HepG2 (cell line): ENCODE data around the gene PSMD3. TPM values are rescaled to one million over a fixed set of nuclear protein-coding genes. Genes with fewer than 3 reads are reported as not detected.

Experiments used
- ELF3 ChIP-seq: IDR thresholded peaks from 2 replicates; pipeline ENCODE4 v1.6.1; 2016; ENCODE audit warnings: missing genetic modification reagents, missing compliant biosample characterization
- ERF ChIP-seq: IDR thresholded peaks from 2 replicates; pipeline ENCODE4 v1.6.1; 2018; ENCODE audit warnings: missing biosample characterization, missing genetic modification reagents
- GATA4 ChIP-seq: sonication (generic); IDR thresholded peaks from 2 replicates; pipeline ENCODE4 v1.6.1; 2016; ENCODE audit warnings: antibody characterized with exemption, low read depth, borderline replicate concordance
- HDAC2 ChIP-seq: sonication (generic); formaldehyde crosslinking; IDR thresholded peaks from 2 replicates; pipeline ENCODE4 v1.4.0; 2020; ENCODE audit warnings: missing genetic modification reagents
- KMT2A ChIP-seq: sonication (generic); formaldehyde crosslinking; IDR thresholded peaks from 2 replicates; pipeline ENCODE4 v1.4.0; 2020; ENCODE audit warnings: missing genetic modification reagents
- LBX2 ChIP-seq: sonication (generic); formaldehyde crosslinking; IDR thresholded peaks from 2 replicates; pipeline ENCODE4 v1.5.0; 2020; ENCODE audit warnings: missing genetic modification reagents, mild to moderate bottlenecking, borderline replicate concordance
- NBN ChIP-seq: fragments of 450-650 bp; conservative IDR thresholded peaks from 2 replicates; pipeline ENCODE4 v1.6.1; 2017
- NCOA1 ChIP-seq: sonication (generic); formaldehyde crosslinking; IDR thresholded peaks from 2 replicates; pipeline ENCODE4 v1.9.0; 2021; ENCODE audit warnings: missing genetic modification reagents
- NFKB2 ChIP-seq: sonication (generic); formaldehyde crosslinking; IDR thresholded peaks from 2 replicates; pipeline ENCODE4 v1.4.0; 2020; ENCODE audit warnings: missing genetic modification reagents, borderline replicate concordance
- PHF5A ChIP-seq: IDR thresholded peaks from one replicate; pipeline ENCODE4 v1.6.1; 2018; ENCODE audit warnings: low read depth, missing genetic modification reagents; ENCODE audit not compliant: unreplicated experiment
- ZBTB10 ChIP-seq: sonication (generic); formaldehyde crosslinking; IDR thresholded peaks from 2 replicates; pipeline ENCODE4 v1.4.0; 2020; ENCODE audit warnings: missing genetic modification reagents, borderline replicate concordance
- ZBTB37 ChIP-seq: sonication (generic); formaldehyde crosslinking; IDR thresholded peaks from 2 replicates; pipeline ENCODE4 v1.4.0; 2020; ENCODE audit warnings: mild to moderate bottlenecking, missing genetic modification reagents
- ZFY ChIP-seq: sonication (generic); formaldehyde crosslinking; IDR thresholded peaks from 2 replicates; pipeline ENCODE4 v1.4.0; 2020; ENCODE audit warnings: missing genetic modification reagents
- ZNF292 ChIP-seq: sonication (generic); formaldehyde crosslinking; IDR thresholded peaks from 2 replicates; pipeline ENCODE4 v1.8.1; 2022; ENCODE audit warnings: mild to moderate bottlenecking, low read depth, missing genetic modification reagents, borderline replicate concordance
- ZNF296 ChIP-seq: sonication (generic); formaldehyde crosslinking; conservative IDR thresholded peaks from 2 replicates; pipeline ENCODE4 v1.5.0; 2020; ENCODE audit warnings: mild to moderate bottlenecking, missing genetic modification reagents
- ZSCAN12 ChIP-seq: sonication (generic); formaldehyde crosslinking; IDR thresholded peaks from 2 replicates; pipeline ENCODE4 v1.9.0; 2021; ENCODE audit warnings: mild to moderate bottlenecking, missing genetic modification reagents
- polyA plus RNA-seq, 8 experiments: library from polyadenylated mRNA; depleted of rRNA in 3 of 8; stranded (reverse) in 7 of 8; unstranded in 1 of 8; fragments of >200 nt; fragmentation: Illumina TruSeq in 4 of 8; extraction: Trizol in 4 of 8; gene quantifications; 2 replicates each; pipeline versions ENCODE4 v1.2.1 to v1.2.3, GENCODE V29; 2011 to 2016; ENCODE audit warnings: low read depth in 4 of 8, missing spikeins in 1 of 8, mixed read lengths in 1 of 8; ENCODE audit not compliant: insufficient read depth in 1 of 8
- total RNA-seq, 5 experiments: library from RNA; depleted of rRNA; stranded (reverse); fragments of >200 nt; fragmentation: Illumina TruSeq; extraction: Trizol; gene quantifications; 2 replicates each; pipeline ENCODE4 v1.2.3, GENCODE V29; 2016; ENCODE audit warnings: low read depth in 1 of 5
- TF ChIP-seq, protein P1 (sequence below): fragments of 450-650 bp; IDR thresholded peaks from 2 replicates; pipeline ENCODE4 v1.6.1; 2017
- TF ChIP-seq, protein P2 (sequence below): sonication (generic); formaldehyde crosslinking; IDR thresholded peaks from 2 replicates; pipeline ENCODE4 v1.5.1; 2020; ENCODE audit warnings: missing genetic modification reagents, mild to moderate bottlenecking, borderline replicate concordance
- TF ChIP-seq, protein P3 (sequence below): sonication (generic); formaldehyde crosslinking; IDR thresholded peaks from 2 replicates; pipeline ENCODE4 v1.5.1; 2020; ENCODE audit warnings: missing genetic modification reagents, mild to moderate bottlenecking, borderline replicate concordance

PSMD3 gene
- total and polyA plus RNA-seq, 2 of the 13 experiments (the other 11 are each of a cell fraction or from before 2014, with no cell fraction given), result 97.4 to 146 TPM

GRCh38 chr17:39980351-39981206 lies at the start of gene PSMD3 (continued):
- TF ChIP-seq, protein P1, sequence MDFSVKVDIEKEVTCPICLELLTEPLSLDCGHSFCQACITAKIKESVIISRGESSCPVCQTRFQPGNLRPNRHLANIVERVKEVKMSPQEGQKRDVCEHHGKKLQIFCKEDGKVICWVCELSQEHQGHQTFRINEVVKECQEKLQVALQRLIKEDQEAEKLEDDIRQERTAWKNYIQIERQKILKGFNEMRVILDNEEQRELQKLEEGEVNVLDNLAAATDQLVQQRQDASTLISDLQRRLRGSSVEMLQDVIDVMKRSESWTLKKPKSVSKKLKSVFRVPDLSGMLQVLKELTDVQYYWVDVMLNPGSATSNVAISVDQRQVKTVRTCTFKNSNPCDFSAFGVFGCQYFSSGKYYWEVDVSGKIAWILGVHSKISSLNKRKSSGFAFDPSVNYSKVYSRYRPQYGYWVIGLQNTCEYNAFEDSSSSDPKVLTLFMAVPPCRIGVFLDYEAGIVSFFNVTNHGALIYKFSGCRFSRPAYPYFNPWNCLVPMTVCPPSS, result no peak
- TF ChIP-seq ZNF296 (CRISPR knock-in tag) (peak; percentile 89), GATA4 (peak; percentile 69; the same call in 1 of the 2 replicates), NFKB2 (CRISPR knock-in tag) (peak; percentile 92), NCOA1 (peak; percentile 97), ZSCAN12 (CRISPR knock-in tag) (peak; percentile 93), HDAC2 (CRISPR knock-in tag) (peak; percentile 97), NBN (no peak), ERF (CRISPR knock-in tag) (peak; percentile 98), KMT2A (CRISPR knock-in tag) (peak; percentile 100), ZBTB37 (CRISPR knock-in tag) (no peak), ZFY (peak; percentile 100), PHF5A (peak; percentile 95), LBX2 (CRISPR knock-in tag) (peak; percentile 74; the same call in 1 of the 2 replicates), ELF3 (peak; percentile 92; the same call in 1 of the 2 replicates), ZBTB10 (CRISPR knock-in tag) (peak; percentile 60; the same call in 1 of the 2 replicates), ZNF292 (peak; percentile 66)
- TF ChIP-seq, protein P2, sequence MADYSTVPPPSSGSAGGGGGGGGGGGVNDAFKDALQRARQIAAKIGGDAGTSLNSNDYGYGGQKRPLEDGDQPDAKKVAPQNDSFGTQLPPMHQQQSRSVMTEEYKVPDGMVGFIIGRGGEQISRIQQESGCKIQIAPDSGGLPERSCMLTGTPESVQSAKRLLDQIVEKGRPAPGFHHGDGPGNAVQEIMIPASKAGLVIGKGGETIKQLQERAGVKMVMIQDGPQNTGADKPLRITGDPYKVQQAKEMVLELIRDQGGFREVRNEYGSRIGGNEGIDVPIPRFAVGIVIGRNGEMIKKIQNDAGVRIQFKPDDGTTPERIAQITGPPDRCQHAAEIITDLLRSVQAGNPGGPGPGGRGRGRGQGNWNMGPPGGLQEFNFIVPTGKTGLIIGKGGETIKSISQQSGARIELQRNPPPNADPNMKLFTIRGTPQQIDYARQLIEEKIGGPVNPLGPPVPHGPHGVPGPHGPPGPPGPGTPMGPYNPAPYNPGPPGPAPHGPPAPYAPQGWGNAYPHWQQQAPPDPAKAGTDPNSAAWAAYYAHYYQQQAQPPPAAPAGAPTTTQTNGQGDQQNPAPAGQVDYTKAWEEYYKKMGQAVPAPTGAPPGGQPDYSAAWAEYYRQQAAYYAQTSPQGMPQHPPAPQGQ (CRISPR knock-in tag), result peak; percentile 29; the same call in 1 of the 2 replicates
- TF ChIP-seq, protein P3, sequence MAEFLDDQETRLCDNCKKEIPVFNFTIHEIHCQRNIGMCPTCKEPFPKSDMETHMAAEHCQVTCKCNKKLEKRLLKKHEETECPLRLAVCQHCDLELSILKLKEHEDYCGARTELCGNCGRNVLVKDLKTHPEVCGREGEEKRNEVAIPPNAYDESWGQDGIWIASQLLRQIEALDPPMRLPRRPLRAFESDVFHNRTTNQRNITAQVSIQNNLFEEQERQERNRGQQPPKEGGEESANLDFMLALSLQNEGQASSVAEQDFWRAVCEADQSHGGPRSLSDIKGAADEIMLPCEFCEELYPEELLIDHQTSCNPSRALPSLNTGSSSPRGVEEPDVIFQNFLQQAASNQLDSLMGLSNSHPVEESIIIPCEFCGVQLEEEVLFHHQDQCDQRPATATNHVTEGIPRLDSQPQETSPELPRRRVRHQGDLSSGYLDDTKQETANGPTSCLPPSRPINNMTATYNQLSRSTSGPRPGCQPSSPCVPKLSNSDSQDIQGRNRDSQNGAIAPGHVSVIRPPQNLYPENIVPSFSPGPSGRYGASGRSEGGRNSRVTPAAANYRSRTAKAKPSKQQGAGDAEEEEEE (CRISPR knock-in tag), result no peak; the same call in 1 of the 2 replicates
